Memory B cell (primary cell): ENCODE results near the gene DPY19L2.
A peak's percentile ranks its signal among the peaks of the same experiment; 100 is the strongest.
"Not testable (repeated sequence)": the region's sequence is repeated elsewhere in the genome, so short reads cannot be mapped to it uniquely, and the experiment has no call there.

Source experiments
- ATAC-seq: fragments of 150-1000 bp; cut with Tn5 transposase; 2 replicates; pipeline ENCODE4 v1.10.0; 2021; ENCODE audit warnings: low read depth, mild to moderate bottlenecking, moderate library complexity
- DNase-seq, 2 donors: peaks; one replicate each; pipeline ENCODE4 v3.0.0; 2022; ENCODE audit warnings: low spot score in 2 of 2
- H3K27ac Mint-ChIP-seq: one replicate; pipeline ENCODE4 v1.8.0; 2022; ENCODE audit warnings: mild to moderate bottlenecking, moderate library complexity, mixed read lengths
- H3K27me3 Mint-ChIP-seq: one replicate; pipeline ENCODE4 v1.8.0; 2022; ENCODE audit warnings: mixed read lengths
- H3K36me3 Mint-ChIP-seq: one replicate; pipeline ENCODE4 v1.8.0; 2022; ENCODE audit warnings: mild to moderate bottlenecking, mixed read lengths
- H3K4me1 Mint-ChIP-seq: one replicate; pipeline ENCODE4 v1.8.0; 2022; ENCODE audit warnings: mixed read lengths
- H3K4me3 Mint-ChIP-seq: one replicate; pipeline ENCODE4 v1.8.0; 2022; ENCODE audit warnings: mild to moderate bottlenecking, moderate library complexity, mixed read lengths
- H3K9me3 Mint-ChIP-seq: one replicate; pipeline ENCODE4 v1.8.0; 2022; ENCODE audit warnings: mixed read lengths

Gene DPY19L2

GRCh38 chr12:63685789-63686188 is 17.5 kb upstream of the DPY19L2 start:
- H3K36me3 Mint-ChIP-seq, ATAC-seq, H3K4me3 Mint-ChIP-seq, H3K27me3 Mint-ChIP-seq, DNase-seq, H3K9me3 Mint-ChIP-seq, H3K4me1 Mint-ChIP-seq, H3K27ac Mint-ChIP-seq: not testable (repeated sequence)

- not testable (repeated sequence) for H3K9me3 Mint-ChIP-seq, H3K4me3 Mint-ChIP-seq, H3K36me3 Mint-ChIP-seq, H3K4me1 Mint-ChIP-seq, DNase-seq, H3K27ac Mint-ChIP-seq, ATAC-seq, H3K27me3 Mint-ChIP-seq
Measured at GRCh38 chr12:63682617-63683016, 14.3 kb upstream of the DPY19L2 start.

GRCh38 chr12:63680758-63681157 is 12.5 kb upstream of the DPY19L2 start:
- H3K27me3 Mint-ChIP-seq, H3K4me1 Mint-ChIP-seq, H3K27ac Mint-ChIP-seq, H3K4me3 Mint-ChIP-seq, ATAC-seq, H3K9me3 Mint-ChIP-seq, DNase-seq, H3K36me3 Mint-ChIP-seq: not testable (repeated sequence)

GRCh38 chr12:63672550-63672949 is 4.3 kb upstream of the DPY19L2 start:
- peaks cover 12% of the 10 kb centered on the region for H3K27me3 Mint-ChIP-seq
- not testable (repeated sequence) for H3K36me3 Mint-ChIP-seq, H3K4me3 Mint-ChIP-seq, H3K4me1 Mint-ChIP-seq, DNase-seq, ATAC-seq, H3K9me3 Mint-ChIP-seq, H3K27ac Mint-ChIP-seq

- DNase-seq, H3K4me1 Mint-ChIP-seq, H3K27ac Mint-ChIP-seq, H3K36me3 Mint-ChIP-seq, H3K9me3 Mint-ChIP-seq, ATAC-seq: not testable (repeated sequence)
- Mint-ChIP-seq H3K27me3 (peaks cover 15% of the 10 kb centered on the region), H3K4me3 (peak overlapping the region; percentile 42)
Measured at GRCh38 chr12:63669936-63670335, 1.6 kb upstream of the DPY19L2 start.

GRCh38 chr12:63669427-63669826 is 1.1 kb upstream of the DPY19L2 start:
- not testable (repeated sequence) for H3K4me3 Mint-ChIP-seq, DNase-seq, ATAC-seq

GRCh38 chr12:63668800-63669365 is 590 bp upstream of the DPY19L2 start:
- Mint-ChIP-seq H3K4me3 (peak overlapping the region; percentile 72), H3K27me3 (peaks cover 15% of the 10 kb centered on the region)
- ATAC-seq, DNase-seq, H3K4me1 Mint-ChIP-seq, H3K27ac Mint-ChIP-seq, H3K9me3 Mint-ChIP-seq, H3K36me3 Mint-ChIP-seq: not testable (repeated sequence)

More at GRCh38 chr12:63669427-63669826, 1.1 kb upstream of the DPY19L2 start:
- H3K4me1 Mint-ChIP-seq, H3K27ac Mint-ChIP-seq, H3K9me3 Mint-ChIP-seq, H3K36me3 Mint-ChIP-seq: not testable (repeated sequence)
- H3K27me3 Mint-ChIP-seq, result peaks cover 15% of the 10 kb centered on the region

GRCh38 chr12:63663005-63663404 is 5.3 kb downstream of the DPY19L2 start:
- not testable (repeated sequence) for H3K36me3 Mint-ChIP-seq, H3K27me3 Mint-ChIP-seq, DNase-seq, ATAC-seq, H3K4me3 Mint-ChIP-seq, H3K27ac Mint-ChIP-seq, H3K9me3 Mint-ChIP-seq, H3K4me1 Mint-ChIP-seq

GRCh38 chr12:63658501-63658900 is 9.8 kb downstream of the DPY19L2 start:
- H3K27me3 Mint-ChIP-seq, H3K9me3 Mint-ChIP-seq, H3K27ac Mint-ChIP-seq, DNase-seq, ATAC-seq, H3K4me3 Mint-ChIP-seq, H3K36me3 Mint-ChIP-seq, H3K4me1 Mint-ChIP-seq: not testable (repeated sequence)

- H3K27me3 Mint-ChIP-seq, H3K27ac Mint-ChIP-seq, H3K9me3 Mint-ChIP-seq, DNase-seq, ATAC-seq, H3K4me3 Mint-ChIP-seq, H3K4me1 Mint-ChIP-seq, H3K36me3 Mint-ChIP-seq: not testable (repeated sequence)
Measured at GRCh38 chr12:63656407-63656806, 11.9 kb downstream of the DPY19L2 start.

- H3K36me3 Mint-ChIP-seq, H3K4me1 Mint-ChIP-seq, H3K9me3 Mint-ChIP-seq, ATAC-seq, DNase-seq, H3K27me3 Mint-ChIP-seq, H3K27ac Mint-ChIP-seq, H3K4me3 Mint-ChIP-seq: not testable (repeated sequence)
Measured at GRCh38 chr12:63655543-63656257, 12.6 kb downstream of the DPY19L2 start.

- H3K4me1 Mint-ChIP-seq, H3K27me3 Mint-ChIP-seq, H3K36me3 Mint-ChIP-seq, DNase-seq, H3K9me3 Mint-ChIP-seq, H3K27ac Mint-ChIP-seq, ATAC-seq, H3K4me3 Mint-ChIP-seq: not testable (repeated sequence)
Measured at GRCh38 chr12:63654481-63654880, 13.8 kb downstream of the DPY19L2 start.

- not testable (repeated sequence) for H3K36me3 Mint-ChIP-seq, H3K4me1 Mint-ChIP-seq, H3K27me3 Mint-ChIP-seq, ATAC-seq, H3K27ac Mint-ChIP-seq, H3K9me3 Mint-ChIP-seq, DNase-seq, H3K4me3 Mint-ChIP-seq
Measured at GRCh38 chr12:63649517-63649916, 18.8 kb downstream of the DPY19L2 start.

- H3K27ac Mint-ChIP-seq, DNase-seq, H3K4me3 Mint-ChIP-seq: not testable (repeated sequence)
Measured at GRCh38 chr12:63643381-63644140, 24.7 kb downstream of the DPY19L2 start.

More at GRCh38 chr12:63643381-63644140, 24.7 kb downstream of the DPY19L2 start:
- not testable (repeated sequence) for H3K9me3 Mint-ChIP-seq, H3K27me3 Mint-ChIP-seq, H3K4me1 Mint-ChIP-seq, H3K36me3 Mint-ChIP-seq, ATAC-seq
